CD14-positive monocyte (primary cell): ENCODE measurements around the gene ZNF865. TPM values are rescaled to one million over a fixed set of nuclear protein-coding genes. Genes with fewer than 3 reads are reported as not detected.

Source experiments
- DNase-seq, 3 donors: peaks; one replicate each; pipeline ENCODE4 v3.0.0-alpha.2; 2011 to 2022
- H2AFZ ChIP-seq: 2 replicates; pipeline ENCODE4 v1.6.0; 2012; ENCODE audit warnings: mild to moderate bottlenecking, low read depth, low read length, inconsistent platforms; ENCODE audit not compliant: insufficient read depth, poor library complexity, severe bottlenecking
- H3K27ac ChIP-seq, 2 donors: 1 replicate in 1 of 2; 2 replicates in 1 of 2; pipeline ENCODE4 v1.5.1; 2012 to 2013; ENCODE audit warnings: low read length in 2 of 2, control low read depth in 1 of 2, inconsistent platforms in 1 of 2, low read depth in 1 of 2, mild to moderate bottlenecking in 1 of 2
- H3K27me3 ChIP-seq, 2 donors: one replicate each; pipeline versions ENCODE4 v1.6.0 to v1.6.1; 2011 to 2013; ENCODE audit warnings: low read length in 2 of 2; ENCODE audit not compliant: control insufficient read depth in 2 of 2, insufficient read depth in 2 of 2
- H3K36me3 ChIP-seq, 2 donors: replicated peaks in 1 of 2; 1 replicate in 1 of 2; 2 replicates in 1 of 2; pipeline versions ENCODE4 v1.5.1 to v1.6.1; 2012 to 2013; ENCODE audit warnings: low read length in 2 of 2, control low read depth in 1 of 2, inconsistent platforms in 1 of 2, mild to moderate bottlenecking in 1 of 2; ENCODE audit not compliant: insufficient read depth in 2 of 2, control insufficient read depth in 1 of 2
- H3K4me1 ChIP-seq, 2 donors: 1 replicate in 1 of 2; 2 replicates in 1 of 2; pipeline versions ENCODE4 v1.5.1 to v1.6.1; 2012 to 2013; ENCODE audit warnings: low read length in 2 of 2, control low read depth in 1 of 2, inconsistent platforms in 1 of 2, mild to moderate bottlenecking in 1 of 2, moderate library complexity in 1 of 2; ENCODE audit not compliant: insufficient read depth in 2 of 2, control insufficient read depth in 1 of 2
- H3K4me2 ChIP-seq: replicated peaks from 2 replicates; pipeline ENCODE3; 2012; ENCODE audit warnings: low read length, moderate library complexity, mild to moderate bottlenecking; ENCODE audit not compliant: poor library complexity, severe bottlenecking; ENCODE audit errors: extremely low read depth
- H3K4me3 ChIP-seq, 3 experiments: fragments of 200-600 bp in 1 of 3; sonication (generic) in 1 of 3; replicated peaks in 1 of 3; 1 replicate in 2 of 3; 2 replicates in 1 of 3; pipeline ENCODE4 v1.5.1; 2011 to 2013; ENCODE audit warnings: low read length in 3 of 3, mild to moderate bottlenecking in 3 of 3, control low read depth in 2 of 3, low read depth in 2 of 3, inconsistent platforms in 1 of 3, moderate library complexity in 1 of 3
- H3K79me2 ChIP-seq: 2 replicates; pipeline ENCODE4 v1.6.0; 2012; ENCODE audit warnings: mild to moderate bottlenecking, control low read depth, inconsistent platforms, low read length, moderate library complexity; ENCODE audit not compliant: insufficient read depth
- H3K9ac ChIP-seq: 2 replicates; pipeline ENCODE4 v1.6.0; 2017; ENCODE audit warnings: low read length, mild to moderate bottlenecking; ENCODE audit not compliant: insufficient read depth, poor library complexity, severe bottlenecking
- H3K9me3 ChIP-seq, 2 donors: replicated peaks in 1 of 2; 1 replicate in 1 of 2; 2 replicates in 1 of 2; pipeline versions ENCODE4 v1.5.1 to v1.6.1; 2012 to 2013; ENCODE audit warnings: low read length in 2 of 2, control low read depth in 1 of 2; ENCODE audit not compliant: control insufficient read depth in 1 of 2, insufficient read depth in 1 of 2
- H4K20me1 ChIP-seq: 2 replicates; pipeline ENCODE4 v1.6.0; 2012; ENCODE audit warnings: mild to moderate bottlenecking, low read length, control low read depth, moderate library complexity; ENCODE audit not compliant: insufficient read depth
- H3K27ac Mint-ChIP-seq, 7 donors: one replicate each; pipeline ENCODE4 v1.8.0; 2020; ENCODE audit warnings: mild to moderate bottlenecking in 7 of 7, mixed read lengths in 7 of 7, moderate library complexity in 6 of 7, inconsistent platforms in 2 of 7
- H3K27me3 Mint-ChIP-seq, 3 donors: one replicate each; pipeline ENCODE4 v1.8.0; 2021 to 2022; ENCODE audit warnings: low read depth in 3 of 3, mild to moderate bottlenecking in 3 of 3, mixed read lengths in 3 of 3, moderate library complexity in 3 of 3, inconsistent platforms in 1 of 3
- H3K36me3 Mint-ChIP-seq, 2 donors: one replicate each; pipeline ENCODE4 v1.8.0; 2020; ENCODE audit warnings: mixed read lengths in 2 of 2, inconsistent platforms in 1 of 2, mild to moderate bottlenecking in 1 of 2
- H3K4me1 Mint-ChIP-seq: one replicate; pipeline ENCODE4 v1.8.0; 2020; ENCODE audit warnings: mild to moderate bottlenecking, mixed read lengths
- H3K4me3 Mint-ChIP-seq, 2 donors: one replicate each; pipeline ENCODE4 v1.8.0; 2020; ENCODE audit warnings: mild to moderate bottlenecking in 2 of 2, mixed read lengths in 2 of 2, moderate library complexity in 1 of 2
- H3K9me3 Mint-ChIP-seq, 7 donors: one replicate each; pipeline ENCODE4 v1.8.0; 2020 to 2022; ENCODE audit warnings: mixed read lengths in 7 of 7, mild to moderate bottlenecking in 6 of 7, moderate library complexity in 6 of 7, inconsistent platforms in 2 of 7
- CTCF ChIP-seq: fragments of 200-600 bp; IDR thresholded peaks from one replicate; pipeline ENCODE4 v1.8.0; 2022; ENCODE audit warnings: antibody characterized with exemption, mild to moderate bottlenecking
- WGBS: methylation state at CpG from one replicate; pipeline ENCODE4 v1.1.5; 2013; ENCODE audit warnings: missing lambda C conversion rate; ENCODE audit not compliant: insufficient coverage; 5-methylcytosine and 5-hydroxymethylcytosine counted together
- intact Hi-C, 2 donors: fragments of 100-400 bp; cut with micrococcal nuclease; formaldehyde crosslinking; loops; one replicate each; pipeline versions ENCODE4 v1.15.0 to v1.15.1; 2023
- polyA plus RNA-seq, 3 donors: library from polyadenylated mRNA; depleted of rRNA in 1 of 3; unstranded in 2 of 3; stranded (reverse) in 1 of 3; fragments of 300-500 nt in 2 of 3; fragments of >200 nt in 1 of 3; fragmentation: Illumina TruSeq in 2 of 3; gene quantifications; 1 replicate in 2 of 3; 2 replicates in 1 of 3; pipeline ENCODE4 v1.2.3, GENCODE V29; 2012 to 2021

Gene ZNF865
- polyA plus RNA-seq, 3 donors = 0.03 to 6.0 (median 0.07) TPM

DNA sequence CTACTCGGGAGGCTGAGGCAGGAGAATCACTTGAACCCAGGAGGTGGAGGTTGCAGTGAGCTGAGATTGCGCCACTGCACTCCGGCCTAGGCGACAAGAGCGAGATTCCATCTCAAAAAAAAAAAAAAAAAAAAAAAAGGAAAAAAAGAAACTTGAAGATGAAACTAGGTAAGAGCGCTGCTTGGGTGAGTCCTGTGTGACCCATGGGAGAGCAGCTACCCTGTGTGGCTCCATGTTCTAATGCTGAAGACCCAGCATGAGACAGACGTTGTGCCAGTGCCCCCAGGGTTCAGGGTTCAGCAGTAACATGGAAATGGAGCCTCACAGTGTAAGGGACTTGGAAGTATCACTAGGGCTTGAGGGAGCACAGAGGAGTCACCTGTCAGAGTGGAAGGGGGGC is 13.0 kb downstream of the ZNF865 start:
- intact Hi-C loops = no loop called here
- peaks cover 0 to 4% (median 1%) of the 10 kb centered on the region in 3 donors for H3K27me3 Mint-ChIP-seq
- no peak for DNase-seq
- H3K27ac Mint-ChIP-seq = peak overlapping the region; percentile 86 to 97 (median 92)
- H3K4me1 Mint-ChIP-seq = peaks cover 49% of the 10 kb centered on the region
- H2AFZ ChIP-seq = no peak overlapping the region
- H3K4me3 Mint-ChIP-seq = peak overlapping the region in 1 of 2 donors; percentile 53
- no peak for TF ChIP-seq CTCF
- H3K4me1 ChIP-seq = peaks cover 52 to 62% of the 10 kb centered on the region in 2 donors
- peaks cover under 1% of the 10 kb centered on the region for H4K20me1 ChIP-seq
- no peak overlapping the region for H3K9ac ChIP-seq
- peaks cover 16 to 25% of the 10 kb centered on the region in 2 donors for H3K36me3 ChIP-seq
- peaks cover 22 to 45% of the 10 kb centered on the region in 2 donors for H3K36me3 Mint-ChIP-seq
- H3K79me2 ChIP-seq = peaks cover 30% of the 10 kb centered on the region
- H3K27me3 ChIP-seq = no peaks in the 10 kb centered on the region
- no peaks in the 10 kb centered on the region for H3K9me3 ChIP-seq
- 90% methylated on average over 2 of the region's 7 CpGs for WGBS
- peaks cover 0 to 2% (median 2%) of the 10 kb centered on the region in 7 donors for H3K9me3 Mint-ChIP-seq
- H3K27ac ChIP-seq = peak overlapping the region; percentile 52 to 53
- no peak overlapping the region for H3K4me3 ChIP-seq
- no peak overlapping the region for H3K4me2 ChIP-seq

- no peaks in the 10 kb centered on the region for H3K27me3 ChIP-seq
- H3K4me1 ChIP-seq = peaks cover 58 to 68% of the 10 kb centered on the region in 2 donors
- H3K9ac ChIP-seq = no peak overlapping the region
- H4K20me1 ChIP-seq = no peaks in the 10 kb centered on the region
- peak; percentile 43 to 59 (median 52) for DNase-seq
- peaks cover 21 to 42% of the 10 kb centered on the region in 2 donors for H3K36me3 Mint-ChIP-seq
- peaks cover 55% of the 10 kb centered on the region for H3K4me1 Mint-ChIP-seq
- intact Hi-C loops = no loop called here
- peaks cover 0 to 4% (median 1%) of the 10 kb centered on the region in 3 donors for H3K27me3 Mint-ChIP-seq
- H3K9me3 Mint-ChIP-seq = peaks cover 0 to 4% (median 0%) of the 10 kb centered on the region in 7 donors
- peak overlapping the region; percentile 71 for H3K4me2 ChIP-seq
- 55% methylated on average over 2 of the region's 3 CpGs for WGBS
- H3K4me3 Mint-ChIP-seq = peak overlapping the region; percentile 27 to 76
- H3K9me3 ChIP-seq = no peaks in the 10 kb centered on the region
- peak; percentile 10 for TF ChIP-seq CTCF
- no peak overlapping the region for H2AFZ ChIP-seq
- H3K36me3 ChIP-seq = peaks cover 14 to 25% of the 10 kb centered on the region in 2 donors
- H3K4me3 ChIP-seq = peak overlapping the region in 1 of 3 experiments; percentile 58
- peaks cover 34% of the 10 kb centered on the region for H3K79me2 ChIP-seq
- peak overlapping the region; percentile 89 to 97 (median 93) for H3K27ac Mint-ChIP-seq
- peak overlapping the region; percentile 53 to 83 for H3K27ac ChIP-seq
Observed at GRCh38 chr19:55619286-55619685, 13.8 kb downstream of the ZNF865 start.
